ENCODE measurements around the gene NEU4.

The NEU4 gene

GRCh38 chr2:241848761-241849615 lies 40.0 kb downstream of the NEU4 start:
- Histone ChIP-seq H3K4me2 (no peak overlapping the region), H4K20me1 (peaks cover 0 to 32% (median 0%) of the 10 kb centered on the region in 11 experiments; a peak in 7 of 22 replicates)
- no peak for TF ChIP-seq Cebpa-rat (IDR thresholded peaks at IDR 0.05)

GRCh38 chr2:241849616-241850543 lies 40.9 kb downstream of the NEU4 start:
- Histone ChIP-seq H3K4me3 (no peak overlapping the region), H3K27ac (0 out of 22 replicates have a peak overlapping the region, but pooled peaks of 2 of the 11 experiments have one; percentile 18 to 29), H3K36me3 (peaks cover 0 to 28% (median 0%) of the 10 kb centered on the region in 11 experiments; a peak in 5 of 22 replicates), H3K9ac (peak overlapping the region in 4 of 11 experiments; percentile 2 to 31 (median 14); a peak in 1 of 22 replicates), H3K4me2 (no peak overlapping the region), H3K27me3 (0 out of 22 replicates have a peak, but pooled peaks cover 0 to 2% (median 0%) of the 10 kb centered on the region in 11 experiments), H3K9me3 (replicated peaks in 1 of 11) (no peaks in the 10 kb centered on the region), H3K4me1 (peaks cover 32 to 44% (median 38%) of the 10 kb centered on the region in 10 experiments), H4K20me1 (peaks cover 0 to 39% (median 0%) of the 10 kb centered on the region in 11 experiments; a peak in 7 of 22 replicates)
- no peak for TF ChIP-seq Cebpa-rat (IDR thresholded peaks at IDR 0.05)

More at GRCh38 chr2:241848761-241849615, 40.0 kb downstream of the NEU4 start:
- Histone ChIP-seq H3K9me3 (replicated peaks in 1 of 11) (no peaks in the 10 kb centered on the region), H3K27ac (no peak overlapping the region), H3K9ac (no peak overlapping the region), H3K27me3 (0 out of 22 replicates have a peak, but pooled peaks cover 0 to 3% (median 0%) of the 10 kb centered on the region in 11 experiments), H3K4me3 (no peak overlapping the region), H3K36me3 (peaks cover 0 to 28% (median 0%) of the 10 kb centered on the region in 11 experiments; a peak in 5 of 22 replicates), H3K4me1 (peaks cover 31 to 44% (median 37%) of the 10 kb centered on the region in 10 experiments)

DNA sequence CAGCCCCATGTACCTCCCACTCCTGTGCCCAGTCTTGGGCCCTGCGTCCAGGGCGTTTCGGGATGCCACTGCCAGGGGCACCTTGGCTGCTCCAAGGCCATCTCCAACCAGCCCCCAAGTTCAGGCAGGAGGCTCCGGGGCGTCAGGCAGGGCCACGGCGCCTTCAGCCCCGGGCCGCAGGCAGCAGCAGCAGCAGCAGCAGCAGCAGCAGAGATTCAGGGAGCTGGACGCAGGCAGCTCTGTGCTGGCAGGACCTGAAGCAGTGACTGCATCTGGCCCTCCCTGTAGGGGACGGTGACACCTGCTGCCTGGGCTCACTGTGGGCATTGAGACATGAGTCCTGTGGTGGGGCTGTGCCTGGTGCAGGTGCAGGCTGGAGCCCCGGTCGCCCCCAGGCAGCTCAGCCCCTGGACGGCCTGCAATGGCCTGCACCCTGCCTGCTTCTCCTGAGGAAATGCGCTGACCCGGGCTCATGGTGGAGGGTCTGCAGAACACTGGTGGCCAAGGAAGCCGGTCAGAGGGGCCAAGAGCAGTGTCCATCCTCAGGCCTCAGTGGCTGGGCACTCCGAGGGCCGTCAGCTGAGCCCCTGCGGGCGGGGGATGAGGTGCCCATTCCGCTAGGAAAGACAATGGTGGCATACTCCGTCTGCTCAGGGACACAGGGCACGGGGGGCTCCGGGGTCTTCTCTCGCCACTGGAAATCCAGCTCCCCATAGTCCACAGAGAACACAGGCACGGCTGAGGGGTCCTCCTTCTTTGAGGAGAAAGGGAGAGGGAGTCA lies 41.7 kb downstream of the NEU4 start:
- Histone ChIP-seq H3K27me3 (no peaks in the 10 kb centered on the region), H3K27ac (0 out of 22 replicates have a peak overlapping the region, but pooled peaks of 1 of the 11 experiments have one; percentile 29), H3K9me3 (replicated peaks in 1 of 11) (no peaks in the 10 kb centered on the region), H3K4me3 (no peak overlapping the region), H3K4me2 (peak overlapping the region in 2 of 11 experiments; percentile 3 to 6; a peak in 1 of 22 replicates), H3K9ac (0 out of 22 replicates have a peak overlapping the region, but pooled peaks of 3 of the 11 experiments have one; percentile 7 to 31 (median 22)), H4K20me1 (peaks cover 0 to 45% (median 0%) of the 10 kb centered on the region in 11 experiments; a peak in 7 of 22 replicates), H3K36me3 (peaks cover 0 to 28% (median 0%) of the 10 kb centered on the region in 11 experiments; a peak in 5 of 22 replicates), H3K4me1 (peaks cover 32 to 47% (median 38%) of the 10 kb centered on the region in 10 experiments)
- no peak for TF ChIP-seq Cebpa-rat (IDR thresholded peaks at IDR 0.05)

- no peak overlapping the region for H3K27ac ChIP-seq
- no peaks in the 10 kb centered on the region for H3K9me3 ChIP-seq (replicated peaks in 1 of 11)
- no peak for TF ChIP-seq Cebpa-rat (IDR thresholded peaks at IDR 0.05)
- H3K36me3 ChIP-seq, result peaks cover 0 to 28% (median 0%) of the 10 kb centered on the region in 11 experiments; a peak in 5 of 22 replicates
- H3K4me2 ChIP-seq, result 0 out of 22 replicates have a peak overlapping the region, but pooled peaks of 1 of the 11 experiments have one; percentile 3
- H3K27me3 ChIP-seq, result no peaks in the 10 kb centered on the region
- peaks cover 0 to 45% (median 0%) of the 10 kb centered on the region in 11 experiments; a peak in 7 of 22 replicates for H4K20me1 ChIP-seq
- H3K4me3 ChIP-seq, result no peak overlapping the region
- H3K4me1 ChIP-seq, result peaks cover 32 to 48% (median 38%) of the 10 kb centered on the region in 10 experiments
- no peak overlapping the region for H3K9ac ChIP-seq
These were observed 42.5 kb downstream of the NEU4 start for GRCh38 chr2:241851325-241852115.

DNA sequence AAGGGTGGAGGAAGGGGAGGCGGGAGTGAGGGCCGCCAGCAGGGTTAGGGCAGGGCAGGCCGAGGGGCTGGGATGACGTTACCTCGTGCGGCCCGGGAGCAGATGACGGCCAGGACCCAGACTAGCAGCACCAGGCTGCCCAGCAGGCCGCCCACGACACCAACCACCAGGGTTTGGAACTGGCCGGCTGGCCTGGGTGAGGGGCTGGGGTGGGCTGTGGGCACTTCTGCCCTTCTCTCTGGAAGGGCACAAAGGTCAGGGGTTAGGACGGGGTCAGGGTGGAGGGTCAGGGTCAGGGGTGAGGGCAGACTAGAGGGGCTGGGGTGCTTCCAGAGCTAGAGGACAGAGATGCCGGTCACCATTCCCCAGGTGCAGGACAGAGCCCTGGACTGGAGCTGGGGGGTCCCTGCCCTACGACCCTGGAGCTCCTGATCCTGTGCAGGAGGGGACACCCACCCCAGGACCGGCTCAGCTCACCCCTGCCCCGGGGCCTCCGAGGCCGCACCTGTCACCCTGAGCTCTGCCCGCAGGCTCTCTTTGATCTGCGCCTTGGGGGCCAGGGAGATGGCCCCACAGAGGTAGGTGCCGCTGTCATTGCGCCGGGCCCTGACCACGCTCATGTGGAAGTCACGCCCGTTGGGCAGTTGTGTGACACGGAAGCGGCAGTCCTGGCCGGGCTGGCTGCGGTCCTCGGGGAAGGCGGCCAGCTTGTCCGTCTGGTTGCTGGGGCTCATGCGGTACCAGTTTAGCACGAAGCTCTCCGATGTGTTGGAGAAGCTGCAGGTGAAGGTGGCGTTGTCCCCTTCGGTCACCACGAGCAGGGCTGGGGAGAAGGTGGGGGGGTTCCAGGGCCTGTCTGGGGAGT lies 43.4 kb downstream of the NEU4 start:
- no peak for TF ChIP-seq Cebpa-rat (IDR thresholded peaks at IDR 0.05)
- peaks cover 0 to 28% (median 0%) of the 10 kb centered on the region in 11 experiments; a peak in 5 of 22 replicates for H3K36me3 ChIP-seq

GRCh38 chr2:241852981-241853631 lies 44.1 kb downstream of the NEU4 start:
- Histone ChIP-seq H3K36me3 (peaks cover 0 to 28% (median 0%) of the 10 kb centered on the region in 11 experiments; a peak in 5 of 22 replicates), H3K27me3 (no peaks in the 10 kb centered on the region), H4K20me1 (peaks cover 0 to 45% (median 0%) of the 10 kb centered on the region in 11 experiments; a peak in 7 of 22 replicates), H3K4me2 (peak overlapping the region in 9 of 11 experiments; percentile 86 to 100 (median 99); a peak in 14 of 22 replicates), H3K9me3 (replicated peaks in 1 of 11) (no peaks in the 10 kb centered on the region), H3K27ac (peak overlapping the region in 2 of 11 experiments; percentile 26 to 40; a peak in 1 of 22 replicates), H3K9ac (no peak overlapping the region), H3K4me1 (peaks cover 47 to 64% (median 53%) of the 10 kb centered on the region in 10 experiments), H3K4me3 (no peak overlapping the region)
- no peak for TF ChIP-seq Cebpa-rat (IDR thresholded peaks at IDR 0.05)

More for the DNA sequence above, 43.4 kb downstream of the NEU4 start:
- no peaks in the 10 kb centered on the region for H3K9me3 ChIP-seq (replicated peaks in 1 of 11)
- no peak overlapping the region for H3K4me3 ChIP-seq
- no peaks in the 10 kb centered on the region for H3K27me3 ChIP-seq
- no peak overlapping the region for H3K4me2 ChIP-seq
- no peak overlapping the region for H3K27ac ChIP-seq
- peaks cover 39 to 57% (median 45%) of the 10 kb centered on the region in 10 experiments for H3K4me1 ChIP-seq
- peaks cover 0 to 45% (median 0%) of the 10 kb centered on the region in 11 experiments; a peak in 7 of 22 replicates for H4K20me1 ChIP-seq
- H3K9ac ChIP-seq, result no peak overlapping the region
